GM12873 (cell line): Measurements from ENCODE around the gene PET117.

Experiments
- TF ChIP-seq, protein P1 (sequence below): IDR thresholded peaks from 2 replicates; pipeline ENCODE4 v1.5.1; 2012; ENCODE audit warnings: low read depth, mild to moderate bottlenecking, moderate library complexity, low read length, control low read depth; ENCODE audit not compliant: insufficient read depth; ENCODE audit errors: missing control alignments

PET117 gene

DNA sequence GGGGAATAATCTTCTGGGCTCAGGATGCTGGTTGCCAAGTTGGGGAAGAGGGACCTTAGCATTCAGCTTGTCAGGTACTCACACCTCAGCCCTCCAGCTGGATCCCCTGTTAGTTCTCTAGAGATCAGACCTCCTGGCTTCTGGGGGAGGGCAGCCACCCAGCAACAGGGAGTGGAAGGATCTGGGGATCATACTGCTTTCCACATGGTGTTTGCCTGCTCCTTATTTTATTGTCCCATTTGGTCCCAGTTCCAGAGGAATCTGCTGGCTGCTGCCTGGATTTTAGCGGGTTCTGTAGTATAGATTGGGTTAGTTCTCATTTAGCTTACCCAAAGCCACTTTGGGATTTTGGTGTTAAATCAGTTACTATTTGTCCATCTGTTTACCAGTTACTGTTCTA lies 29.3 kb downstream of the PET117 start:
- TF ChIP-seq, protein P1, sequence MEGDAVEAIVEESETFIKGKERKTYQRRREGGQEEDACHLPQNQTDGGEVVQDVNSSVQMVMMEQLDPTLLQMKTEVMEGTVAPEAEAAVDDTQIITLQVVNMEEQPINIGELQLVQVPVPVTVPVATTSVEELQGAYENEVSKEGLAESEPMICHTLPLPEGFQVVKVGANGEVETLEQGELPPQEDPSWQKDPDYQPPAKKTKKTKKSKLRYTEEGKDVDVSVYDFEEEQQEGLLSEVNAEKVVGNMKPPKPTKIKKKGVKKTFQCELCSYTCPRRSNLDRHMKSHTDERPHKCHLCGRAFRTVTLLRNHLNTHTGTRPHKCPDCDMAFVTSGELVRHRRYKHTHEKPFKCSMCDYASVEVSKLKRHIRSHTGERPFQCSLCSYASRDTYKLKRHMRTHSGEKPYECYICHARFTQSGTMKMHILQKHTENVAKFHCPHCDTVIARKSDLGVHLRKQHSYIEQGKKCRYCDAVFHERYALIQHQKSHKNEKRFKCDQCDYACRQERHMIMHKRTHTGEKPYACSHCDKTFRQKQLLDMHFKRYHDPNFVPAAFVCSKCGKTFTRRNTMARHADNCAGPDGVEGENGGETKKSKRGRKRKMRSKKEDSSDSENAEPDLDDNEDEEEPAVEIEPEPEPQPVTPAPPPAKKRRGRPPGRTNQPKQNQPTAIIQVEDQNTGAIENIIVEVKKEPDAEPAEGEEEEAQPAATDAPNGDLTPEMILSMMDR = no peak

DNA sequence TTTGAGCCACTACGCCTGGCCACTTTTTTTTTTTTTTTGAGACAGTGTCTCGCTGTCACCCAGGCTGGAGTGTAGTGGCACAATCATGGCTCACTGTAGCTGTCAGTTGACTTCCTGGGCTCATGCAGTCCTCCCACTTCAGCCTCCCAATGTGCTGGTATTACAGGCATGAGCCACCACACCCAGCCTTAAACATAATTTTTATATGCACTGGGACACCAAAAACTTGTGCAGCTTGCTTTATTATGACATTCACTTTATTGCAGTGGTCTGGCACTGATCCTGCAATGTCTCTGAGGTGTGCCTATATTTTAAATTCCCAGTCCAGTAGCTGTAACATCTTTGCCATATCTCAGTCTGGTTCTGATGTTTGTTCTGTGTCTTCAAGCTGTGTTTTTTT lies 34.7 kb downstream of the PET117 start:
- TF ChIP-seq, protein P1 = no peak

DNA sequence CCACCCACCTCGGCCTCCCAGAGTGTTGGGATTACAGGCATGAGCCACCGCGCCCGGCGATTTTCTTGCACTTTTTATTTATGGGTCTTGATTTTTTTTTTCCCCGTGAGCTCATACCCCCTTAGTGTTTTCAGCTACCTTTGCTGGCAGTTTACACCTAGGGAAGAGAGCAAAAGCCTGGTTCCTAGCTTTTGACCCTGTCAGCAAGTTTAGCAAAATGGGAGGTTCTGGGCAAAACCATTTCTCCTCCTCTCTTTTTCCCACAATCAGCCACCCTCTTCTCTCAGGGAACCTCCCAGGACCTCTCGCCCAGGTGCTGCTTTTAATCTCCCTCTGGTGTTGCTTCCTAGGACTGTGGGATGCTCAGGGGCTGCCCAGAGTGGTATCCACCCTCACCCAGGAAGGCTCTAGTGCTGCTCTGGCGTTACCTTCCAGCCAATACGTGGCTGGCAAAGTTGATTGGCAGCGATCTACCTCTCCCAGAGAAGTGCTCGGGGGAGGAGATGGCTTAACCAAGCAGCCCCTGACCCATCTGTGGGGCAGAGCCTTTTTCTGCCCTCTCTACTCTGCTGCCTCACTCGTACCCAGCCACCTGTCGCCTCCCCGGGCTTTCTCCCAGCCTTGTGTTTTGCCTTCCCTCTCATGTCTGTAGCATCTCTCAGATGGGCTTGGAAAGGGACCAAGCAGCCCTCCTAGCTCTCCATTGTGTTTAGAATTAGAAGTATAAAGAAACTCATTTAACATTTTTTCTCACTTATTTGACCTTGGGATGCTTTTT lies 37.4 kb downstream of the PET117 start:
- TF ChIP-seq, protein P1 = no peak

DNA sequence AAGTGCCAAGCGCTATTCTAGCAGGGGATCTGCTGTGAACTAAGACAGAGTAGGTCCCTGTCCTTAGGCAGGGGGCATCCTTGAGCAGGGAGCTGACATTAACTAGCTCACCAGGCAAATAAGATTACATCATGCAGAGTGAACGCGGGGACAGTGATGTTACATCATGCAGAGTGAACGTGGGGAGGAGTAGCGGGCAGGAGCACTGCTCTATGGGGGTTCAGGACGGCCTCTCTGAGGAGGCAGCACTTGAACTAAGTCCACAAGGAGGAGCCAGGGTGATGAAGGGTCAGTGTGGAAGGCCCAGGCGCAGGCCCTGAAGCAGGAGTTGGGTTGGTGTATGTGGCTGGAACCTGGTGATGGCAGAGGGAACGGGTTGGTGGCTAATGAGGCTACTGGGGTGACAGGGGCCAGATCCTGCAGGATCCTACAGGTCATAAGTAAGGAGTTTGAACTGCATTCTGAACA lies 38.7 kb downstream of the PET117 start:
- TF ChIP-seq, protein P1 = no peak

DNA sequence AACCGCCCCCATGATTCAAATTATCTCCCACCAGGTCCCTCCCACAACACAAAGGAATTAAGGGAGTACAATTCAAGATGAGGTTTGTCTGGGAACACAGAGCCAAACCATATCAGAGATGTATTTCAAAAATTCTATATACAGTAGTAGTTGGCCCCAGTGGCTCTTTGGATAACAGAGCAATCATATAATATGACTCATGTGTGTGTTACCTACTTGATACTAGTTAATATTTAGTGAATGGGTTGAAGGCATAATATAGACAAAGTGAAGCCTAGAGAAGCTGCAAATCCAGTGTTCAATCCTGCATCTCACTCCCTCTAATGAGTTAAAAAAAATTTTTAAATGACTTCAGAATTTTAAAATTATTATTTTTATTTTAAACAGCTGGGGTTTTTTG lies 43.2 kb downstream of the PET117 start:
- TF ChIP-seq, protein P1 = no peak

DNA sequence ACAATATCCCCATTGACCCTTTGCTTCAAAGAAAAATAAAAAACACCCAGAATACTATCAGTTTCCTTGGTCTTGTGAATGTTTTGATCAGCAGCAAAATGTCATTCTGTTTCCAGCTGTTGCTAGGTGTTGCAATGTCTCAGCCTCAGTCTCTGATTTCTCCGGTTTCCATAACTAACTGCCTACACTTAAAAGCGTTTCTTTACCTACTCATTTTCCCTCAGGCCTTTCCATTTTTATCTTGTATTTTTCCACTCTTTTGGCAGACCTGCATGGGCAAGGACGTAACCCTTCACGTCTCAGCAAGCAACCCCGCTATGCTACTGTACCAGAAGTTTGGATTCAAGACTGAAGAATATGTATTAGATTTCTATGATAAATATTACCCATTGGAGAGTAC lies 49.4 kb downstream of the PET117 start:
- TF ChIP-seq, protein P1 = no peak

DNA sequence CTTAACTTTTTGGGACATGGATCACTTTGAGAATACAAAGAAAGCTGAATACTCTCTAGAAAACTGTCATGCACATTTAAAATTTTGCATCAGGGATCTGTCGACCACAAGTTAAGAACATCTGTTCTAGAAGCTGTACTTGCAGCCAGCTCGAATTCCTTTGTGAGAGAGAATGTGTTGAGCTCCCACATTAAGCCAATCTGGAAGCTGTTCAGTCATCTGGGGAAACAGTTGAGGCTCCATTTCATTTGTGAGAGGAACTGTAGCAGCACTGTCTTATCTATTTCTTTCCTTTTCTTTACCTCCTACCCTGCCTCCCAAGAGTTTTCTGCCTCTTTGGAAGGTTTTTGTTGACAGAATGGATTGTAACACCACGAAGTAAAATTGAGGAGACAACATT lies 50.8 kb downstream of the PET117 start:
- TF ChIP-seq, protein P1 = no peak
